ENCODE measurements around the gene USP9X.
"Not testable (repeated sequence)": the region's sequence is repeated elsewhere in the genome, so short reads cannot be mapped to it uniquely, and the experiment has no call there.

USP9X gene

GRCh38 chrX:41233988-41234387 lies 148.7 kb downstream of the USP9X start:
- no peaks in the 10 kb centered on the region for H3K27me3 ChIP-seq (ENCODE audit: insufficient read depth, insufficient read length)

GRCh38 chrX:41234471-41234870 lies 149.2 kb downstream of the USP9X start:
- not testable (repeated sequence) for H3K4me1 ChIP-seq (ENCODE audit: insufficient read depth, insufficient read length); DNase-seq (ENCODE audit: low read depth, low spot score); H3K9me3 ChIP-seq (ENCODE audit: insufficient read depth, low read length); H3K9ac ChIP-seq (ENCODE audit: insufficient read length, low read depth); H3K27me3 ChIP-seq (ENCODE audit: insufficient read depth, insufficient read length); H3K4me3 ChIP-seq (ENCODE audit: insufficient read length, low read depth)
- H3K36me3 ChIP-seq (ENCODE audit: insufficient read depth, insufficient read length, low read length), result peaks cover 36% of the 10 kb centered on the region

More at GRCh38 chrX:41233988-41234387, 148.7 kb downstream of the USP9X start:
- H3K9me3 ChIP-seq (ENCODE audit: insufficient read depth, low read length), result no peaks in the 10 kb centered on the region
- DNase-seq (ENCODE audit: low read depth, low spot score), result no peak
- H3K4me1 ChIP-seq (ENCODE audit: insufficient read depth, insufficient read length), result no peaks in the 10 kb centered on the region
- TF ChIP-seq YY1 (IDR thresholded peaks at IDR 0.05; ENCODE audit: insufficient read depth, insufficient read length), result no peak
- TF ChIP-seq SUZ12 (IDR thresholded peaks at IDR 0.05; ENCODE audit: extremely low read depth, insufficient read depth, insufficient read length), result no peak
- TF ChIP-seq ZNF274 (IDR thresholded peaks at IDR 0.05; ENCODE audit: low read depth, low read length), result no peak
- no peak overlapping the region for H3K9ac ChIP-seq (ENCODE audit: insufficient read length, low read depth)
- no peak overlapping the region for H3K4me3 ChIP-seq (ENCODE audit: insufficient read length, low read depth)
- peaks cover 41% of the 10 kb centered on the region for H3K36me3 ChIP-seq (ENCODE audit: insufficient read depth, insufficient read length, low read length)

DNA sequence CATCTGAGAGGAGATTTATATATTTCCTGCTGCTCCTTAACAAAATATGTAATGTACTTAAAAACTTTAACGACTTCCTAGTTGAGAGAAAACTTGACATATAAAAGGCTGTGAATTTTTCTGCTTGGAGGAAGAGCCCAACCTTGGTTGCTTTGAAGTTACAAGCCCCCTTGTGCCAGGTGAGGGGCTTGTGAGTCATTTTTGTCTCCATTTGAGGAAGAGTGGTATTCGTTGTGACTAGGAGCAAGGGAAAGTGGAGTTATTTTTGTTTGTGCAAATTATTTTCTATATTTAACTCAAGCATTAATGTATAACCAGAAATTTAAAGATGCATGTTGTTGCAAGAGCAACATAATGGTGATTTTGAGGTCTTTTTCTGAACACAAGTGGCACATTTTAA lies 149.7 kb downstream of the USP9X start:
- no peaks in the 10 kb centered on the region for H3K27me3 ChIP-seq (ENCODE audit: insufficient read depth, insufficient read length)
- peaks cover 35% of the 10 kb centered on the region for H3K36me3 ChIP-seq (ENCODE audit: insufficient read depth, insufficient read length, low read length)
- H3K9ac ChIP-seq (ENCODE audit: insufficient read length, low read depth), result no peak overlapping the region
- no peak for TF ChIP-seq ZNF274 (IDR thresholded peaks at IDR 0.05; ENCODE audit: low read depth, low read length)
- DNase-seq (ENCODE audit: low read depth, low spot score), result no peak
- no peak overlapping the region for H3K4me3 ChIP-seq (ENCODE audit: insufficient read length, low read depth)
- H3K4me1 ChIP-seq (ENCODE audit: insufficient read depth, insufficient read length), result no peaks in the 10 kb centered on the region
- no peaks in the 10 kb centered on the region for H3K9me3 ChIP-seq (ENCODE audit: insufficient read depth, low read length)

DNA sequence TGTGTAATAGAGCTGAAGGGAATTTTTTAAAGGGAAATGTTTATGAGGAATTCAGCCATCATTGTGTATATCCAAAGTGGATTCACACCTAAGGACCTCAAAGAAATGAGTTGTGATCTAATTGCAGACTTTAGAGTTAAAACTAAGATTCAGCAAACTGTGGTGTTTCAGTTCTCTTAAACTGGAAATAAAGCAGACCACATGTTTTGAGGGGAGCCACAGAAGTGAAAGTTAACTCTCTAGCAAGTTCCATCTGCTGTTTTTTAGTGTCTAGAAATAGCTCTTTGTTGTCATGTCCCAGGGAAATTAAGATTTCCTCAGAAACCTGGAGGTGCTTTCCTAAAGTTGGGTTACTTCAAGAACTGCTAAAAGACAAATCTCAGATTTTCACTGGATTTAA lies 151.4 kb downstream of the USP9X start:
- no peak for TF ChIP-seq SUZ12 (IDR thresholded peaks at IDR 0.05; ENCODE audit: extremely low read depth, insufficient read depth, insufficient read length)
- no peak for TF ChIP-seq YY1 (IDR thresholded peaks at IDR 0.05; ENCODE audit: insufficient read depth, insufficient read length)
- no peak for TF ChIP-seq ZNF274 (IDR thresholded peaks at IDR 0.05; ENCODE audit: low read depth, low read length)
- DNase-seq (ENCODE audit: low read depth, low spot score), result no peak
- no peak overlapping the region for H3K9ac ChIP-seq (ENCODE audit: insufficient read length, low read depth)
- peaks cover 21% of the 10 kb centered on the region for H3K36me3 ChIP-seq (ENCODE audit: insufficient read depth, insufficient read length, low read length)
- no peaks in the 10 kb centered on the region for H3K9me3 ChIP-seq (ENCODE audit: insufficient read depth, low read length)
- H3K27me3 ChIP-seq (ENCODE audit: insufficient read depth, insufficient read length), result no peaks in the 10 kb centered on the region
- no peaks in the 10 kb centered on the region for H3K4me1 ChIP-seq (ENCODE audit: insufficient read depth, insufficient read length)
- H3K4me3 ChIP-seq (ENCODE audit: insufficient read length, low read depth), result no peak overlapping the region

DNA sequence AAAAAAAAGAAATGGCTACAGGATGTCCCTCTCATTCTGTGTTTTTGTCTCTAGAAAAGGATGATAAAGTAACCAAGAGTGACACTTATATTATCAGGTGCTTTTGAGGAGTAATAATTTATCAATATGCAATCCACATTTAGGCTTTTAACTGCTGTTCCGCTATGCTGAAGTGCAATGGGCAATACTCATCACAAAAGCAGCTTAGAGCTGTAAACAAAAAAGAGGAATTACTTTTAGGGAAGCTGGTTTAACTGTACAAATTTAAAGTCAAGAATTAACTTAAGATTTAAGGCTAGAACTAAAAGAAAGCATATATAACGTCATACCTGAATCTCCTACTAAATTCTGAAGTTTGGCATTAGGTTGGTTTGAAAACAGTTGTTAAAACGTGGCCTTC lies 155.3 kb downstream of the USP9X start:
- no peak overlapping the region for H3K4me3 ChIP-seq (ENCODE audit: insufficient read length, low read depth)
- no peak overlapping the region for H3K9ac ChIP-seq (ENCODE audit: insufficient read length, low read depth)
- TF ChIP-seq YY1 (IDR thresholded peaks at IDR 0.05; ENCODE audit: insufficient read depth, insufficient read length) (no peak), ZNF274 (IDR thresholded peaks at IDR 0.05; ENCODE audit: low read depth, low read length) (no peak), SUZ12 (IDR thresholded peaks at IDR 0.05; ENCODE audit: extremely low read depth, insufficient read depth, insufficient read length) (no peak)
- H3K36me3 ChIP-seq (ENCODE audit: insufficient read depth, insufficient read length, low read length), result no peaks in the 10 kb centered on the region
- no peaks in the 10 kb centered on the region for H3K27me3 ChIP-seq (ENCODE audit: insufficient read depth, insufficient read length)
- DNase-seq (ENCODE audit: low read depth, low spot score), result no peak
- H3K9me3 ChIP-seq (ENCODE audit: insufficient read depth, low read length), result no peaks in the 10 kb centered on the region
- H3K4me1 ChIP-seq (ENCODE audit: insufficient read depth, insufficient read length), result no peaks in the 10 kb centered on the region

- H3K4me1 ChIP-seq (ENCODE audit: insufficient read depth, insufficient read length), result no peaks in the 10 kb centered on the region
- no peak overlapping the region for H3K9ac ChIP-seq (ENCODE audit: insufficient read length, low read depth)
- no peak overlapping the region for H3K4me3 ChIP-seq (ENCODE audit: insufficient read length, low read depth)
- no peaks in the 10 kb centered on the region for H3K9me3 ChIP-seq (ENCODE audit: insufficient read depth, low read length)
- no peak for DNase-seq (ENCODE audit: low read depth, low spot score)
- H3K27me3 ChIP-seq (ENCODE audit: insufficient read depth, insufficient read length), result no peaks in the 10 kb centered on the region
- H3K36me3 ChIP-seq (ENCODE audit: insufficient read depth, insufficient read length, low read length), result no peaks in the 10 kb centered on the region
- no peak for TF ChIP-seq YY1 (IDR thresholded peaks at IDR 0.05; ENCODE audit: insufficient read depth, insufficient read length)
- TF ChIP-seq SUZ12 (IDR thresholded peaks at IDR 0.05; ENCODE audit: extremely low read depth, insufficient read depth, insufficient read length), result no peak
- no peak for TF ChIP-seq ZNF274 (IDR thresholded peaks at IDR 0.05; ENCODE audit: low read depth, low read length)
Measured at GRCh38 chrX:41241962-41242361, 156.7 kb downstream of the USP9X start.

GRCh38 chrX:41245641-41246040 lies 160.4 kb downstream of the USP9X start:
- DNase-seq (ENCODE audit: low read depth, low spot score), result no peak
- Histone ChIP-seq H3K9ac (ENCODE audit: insufficient read length, low read depth) (no peak overlapping the region), H3K27me3 (ENCODE audit: insufficient read depth, insufficient read length) (no peaks in the 10 kb centered on the region), H3K4me3 (ENCODE audit: insufficient read length, low read depth) (no peak overlapping the region), H3K9me3 (ENCODE audit: insufficient read depth, low read length) (no peaks in the 10 kb centered on the region), H3K4me1 (ENCODE audit: insufficient read depth, insufficient read length) (no peaks in the 10 kb centered on the region), H3K36me3 (ENCODE audit: insufficient read depth, insufficient read length, low read length) (no peaks in the 10 kb centered on the region)
- no peak for TF ChIP-seq ZNF274 (IDR thresholded peaks at IDR 0.05; ENCODE audit: low read depth, low read length)
- no peak for TF ChIP-seq SUZ12 (IDR thresholded peaks at IDR 0.05; ENCODE audit: extremely low read depth, insufficient read depth, insufficient read length)
- no peak for TF ChIP-seq YY1 (IDR thresholded peaks at IDR 0.05; ENCODE audit: insufficient read depth, insufficient read length)

GRCh38 chrX:41250867-41251266 lies 165.6 kb downstream of the USP9X start:
- no peak for TF ChIP-seq SUZ12 (IDR thresholded peaks at IDR 0.05; ENCODE audit: extremely low read depth, insufficient read depth, insufficient read length)
- no peak for TF ChIP-seq YY1 (IDR thresholded peaks at IDR 0.05; ENCODE audit: insufficient read depth, insufficient read length)
- TF ChIP-seq ZNF274 (IDR thresholded peaks at IDR 0.05; ENCODE audit: low read depth, low read length), result no peak
- Histone ChIP-seq H3K27me3 (ENCODE audit: insufficient read depth, insufficient read length) (peaks cover 12% of the 10 kb centered on the region), H3K4me1 (ENCODE audit: insufficient read depth, insufficient read length) (no peaks in the 10 kb centered on the region), H3K4me3 (ENCODE audit: insufficient read length, low read depth) (no peak overlapping the region), H3K9me3 (ENCODE audit: insufficient read depth, low read length) (no peaks in the 10 kb centered on the region), H3K9ac (ENCODE audit: insufficient read length, low read depth) (no peak overlapping the region), H3K36me3 (ENCODE audit: insufficient read depth, insufficient read length, low read length) (no peaks in the 10 kb centered on the region)
- DNase-seq (ENCODE audit: low read depth, low spot score), result no peak
